DMS114 treated with DMSO at 0.1 percent for 48 hours (cell line): ENCODE measurements around the gene DTX1.
"Not testable (repeated sequence)": the region's sequence is repeated elsewhere in the genome, so short reads cannot be mapped to it uniquely, and the experiment has no call there.

Experiments used
- DNase-seq: peaks from one replicate; lab custom pipeline; 2025; ENCODE audit not compliant: unreplicated experiment; lab: John Stamatoyannopoulos, UW

DTX1 gene

DNA sequence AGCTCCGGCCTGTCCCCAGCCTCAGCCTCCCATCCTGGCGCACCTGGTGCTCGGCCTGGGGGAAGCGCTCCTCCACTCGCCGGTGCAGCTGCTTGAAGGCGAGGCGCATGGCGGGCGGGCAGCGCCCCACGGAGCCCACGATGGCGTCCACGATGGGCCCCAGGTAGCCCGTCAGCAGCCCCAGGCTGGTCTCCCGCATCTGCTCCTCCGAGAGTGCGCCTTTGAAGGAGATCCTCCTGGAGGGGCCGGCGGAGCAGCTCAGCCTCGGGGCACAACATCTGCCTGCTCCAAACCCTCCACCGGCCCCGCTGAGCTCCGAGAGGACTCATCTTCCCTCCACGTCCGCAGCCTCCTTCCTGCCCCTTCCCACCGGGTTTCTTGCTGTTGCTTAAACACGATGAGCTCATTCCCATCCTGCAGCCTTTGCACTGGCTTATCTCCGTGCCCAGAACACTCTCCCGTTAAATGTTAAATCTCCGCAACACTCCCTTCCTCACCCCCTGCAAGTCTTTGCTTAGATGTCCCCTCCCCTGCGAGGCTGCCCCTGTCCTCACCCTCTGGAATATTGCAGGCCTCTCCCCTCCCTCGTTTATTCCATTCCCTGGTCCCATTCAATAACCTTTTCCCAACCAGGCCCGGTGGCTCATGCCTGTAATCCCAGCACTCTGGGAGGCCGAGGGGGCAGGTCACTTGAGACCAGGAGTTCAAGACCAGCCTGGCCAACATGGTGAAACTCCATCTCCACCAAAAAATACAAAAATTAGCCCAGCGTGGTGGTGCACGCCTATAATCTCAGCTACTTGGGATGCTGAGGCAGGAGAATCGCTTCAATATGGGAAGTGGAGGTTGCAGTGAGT lies 55.7 kb downstream of the DTX1 start:
- DNase-seq: no peak

DNA sequence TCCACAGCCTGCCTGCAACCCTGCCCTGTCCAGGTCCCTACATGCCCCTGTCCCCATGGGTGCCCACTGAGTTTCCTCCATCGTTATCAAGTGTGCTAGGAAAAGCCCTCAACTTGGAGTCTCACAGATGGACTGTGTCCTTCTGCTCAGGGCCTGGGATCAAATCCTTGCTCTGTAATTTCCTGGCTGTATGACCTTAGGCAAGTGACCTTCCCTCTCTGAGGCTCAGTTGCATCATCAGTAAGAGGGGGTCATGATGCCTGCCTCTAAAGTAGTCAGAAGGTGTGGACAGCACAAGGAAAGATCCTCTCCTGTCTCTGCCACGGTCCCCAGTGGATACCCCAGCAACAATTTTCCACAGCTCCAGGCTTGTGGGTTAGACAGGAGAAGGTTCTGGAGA lies 56.9 kb downstream of the DTX1 start:
- DNase-seq: no peak

DNA sequence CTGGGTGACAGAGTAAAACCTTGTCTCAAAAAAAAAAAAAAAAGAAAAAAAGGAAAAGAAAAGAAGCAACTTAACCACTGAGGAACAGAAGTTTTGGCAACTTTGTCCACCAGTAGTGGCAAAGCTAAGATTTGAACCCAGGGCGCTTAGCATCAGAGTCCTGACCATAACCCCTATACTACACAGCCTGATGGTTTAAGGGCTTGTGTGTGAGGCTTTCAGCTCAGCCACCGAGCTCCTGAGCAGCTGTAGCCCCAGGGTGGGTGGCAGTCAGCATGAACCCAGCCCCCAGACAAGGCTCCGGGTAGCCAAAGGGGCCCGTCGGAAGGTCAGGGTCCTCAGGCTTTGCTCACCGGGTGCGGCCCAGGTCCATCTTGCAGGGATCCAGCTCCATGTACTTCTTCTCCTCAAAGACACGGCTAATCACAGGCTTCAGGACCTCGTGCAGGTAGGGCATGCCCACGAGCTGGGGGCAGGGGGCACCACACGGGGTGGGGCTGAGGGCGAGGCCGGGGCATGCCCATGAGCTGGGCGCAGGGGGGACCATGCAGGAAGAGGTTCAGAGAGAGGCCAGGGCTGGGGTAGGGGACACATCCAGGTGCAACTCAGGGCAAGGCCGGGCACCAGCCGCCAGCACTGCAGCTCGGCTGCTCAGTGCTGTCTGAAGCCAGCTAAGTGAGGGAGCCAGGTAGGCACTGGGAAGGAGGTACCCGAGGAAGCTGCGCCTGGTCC lies 58.1 kb downstream of the DTX1 start:
- DNase-seq: no peak

DNA sequence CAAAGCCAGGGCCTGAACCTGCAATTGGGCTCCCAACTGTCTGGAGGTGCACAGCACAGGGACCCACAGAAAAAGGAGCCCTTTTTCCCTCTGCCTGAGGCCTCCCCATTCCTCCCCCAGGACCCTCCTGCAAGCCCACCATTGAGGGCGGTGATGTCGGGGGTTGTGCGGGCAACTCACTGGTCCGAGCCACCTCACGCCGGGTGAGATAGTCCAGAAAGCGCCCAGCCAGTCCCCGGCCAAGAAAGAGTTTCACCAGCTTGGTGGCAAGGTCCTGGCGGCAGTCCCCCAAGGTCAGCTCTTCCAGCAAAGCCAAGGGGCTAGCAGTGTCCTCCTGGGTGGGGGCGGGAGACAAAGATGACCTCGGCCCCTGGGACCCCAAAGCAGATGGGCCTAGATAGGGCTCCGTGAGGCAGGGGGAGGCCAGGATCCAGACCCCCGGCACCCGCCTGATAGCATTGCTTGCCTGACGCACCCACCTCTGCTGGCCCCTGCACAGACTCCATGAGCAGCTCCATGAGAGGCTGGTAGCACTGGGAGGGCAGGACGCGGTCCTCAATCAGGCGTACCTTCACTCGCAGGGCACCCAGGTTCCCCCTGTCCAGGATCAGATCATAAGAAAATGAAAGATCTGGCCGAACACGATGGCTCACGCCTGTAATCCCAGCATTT lies 59.1 kb downstream of the DTX1 start:
- DNase-seq: no peak

DNA sequence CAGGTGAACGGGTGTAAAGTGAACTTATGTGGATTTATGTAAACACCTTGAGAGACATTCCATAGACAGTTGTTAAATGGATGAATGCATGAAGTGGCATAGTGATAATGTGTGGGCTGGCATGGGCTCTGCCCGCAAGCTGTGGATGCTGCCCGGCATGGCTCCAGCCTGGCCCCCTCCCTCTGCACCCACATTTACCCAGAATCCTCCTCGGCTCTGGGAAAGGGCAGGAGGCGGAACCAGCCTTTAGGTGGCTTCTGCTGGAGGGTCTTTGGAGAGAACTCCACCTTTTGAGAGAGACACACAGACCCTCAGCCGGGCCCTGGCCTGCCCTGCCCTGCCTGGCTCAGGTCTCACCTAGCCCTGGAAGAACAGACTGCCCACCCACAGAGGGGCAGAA lies 60.3 kb downstream of the DTX1 start:
- DNase-seq: no peak

DNA sequence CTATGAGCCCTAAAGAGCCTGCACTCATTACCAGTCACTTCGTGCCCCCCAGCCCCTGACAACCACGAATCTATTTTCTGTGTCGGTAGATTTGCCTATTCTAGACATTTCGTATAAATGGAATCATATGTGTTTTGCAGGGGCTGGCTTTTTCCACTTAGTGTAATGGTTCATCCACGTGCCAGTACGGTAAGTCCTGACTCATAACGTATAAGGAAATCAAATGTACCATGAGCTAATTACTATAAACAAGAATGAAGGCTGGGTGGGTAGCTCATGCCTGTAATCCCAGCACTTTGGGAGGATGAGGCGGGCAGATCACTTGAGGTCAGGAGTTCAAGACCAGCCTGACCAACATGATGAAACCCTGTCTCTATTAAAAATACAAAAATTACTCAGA lies 61.2 kb downstream of the DTX1 start:
- not testable (repeated sequence) for DNase-seq

DNA sequence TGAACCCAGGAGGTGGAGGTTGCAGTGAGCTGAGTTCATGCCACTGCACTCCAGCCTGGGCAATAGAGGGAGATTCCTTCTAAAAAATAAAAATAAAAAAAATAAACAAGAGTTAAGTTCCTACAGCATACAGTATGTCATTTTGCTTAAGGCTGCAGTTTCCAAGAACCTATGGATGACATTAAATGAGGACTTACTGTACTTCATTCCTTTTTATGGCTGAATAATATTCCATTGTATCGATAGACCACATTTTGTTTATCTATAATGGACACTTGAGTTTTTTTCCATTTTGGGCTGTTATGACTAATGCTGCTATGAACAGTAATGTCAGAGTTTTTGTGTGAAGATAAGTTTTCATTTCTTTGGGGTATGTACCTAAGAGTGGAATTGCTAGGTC lies 61.6 kb downstream of the DTX1 start:
- no peak for DNase-seq

DNA sequence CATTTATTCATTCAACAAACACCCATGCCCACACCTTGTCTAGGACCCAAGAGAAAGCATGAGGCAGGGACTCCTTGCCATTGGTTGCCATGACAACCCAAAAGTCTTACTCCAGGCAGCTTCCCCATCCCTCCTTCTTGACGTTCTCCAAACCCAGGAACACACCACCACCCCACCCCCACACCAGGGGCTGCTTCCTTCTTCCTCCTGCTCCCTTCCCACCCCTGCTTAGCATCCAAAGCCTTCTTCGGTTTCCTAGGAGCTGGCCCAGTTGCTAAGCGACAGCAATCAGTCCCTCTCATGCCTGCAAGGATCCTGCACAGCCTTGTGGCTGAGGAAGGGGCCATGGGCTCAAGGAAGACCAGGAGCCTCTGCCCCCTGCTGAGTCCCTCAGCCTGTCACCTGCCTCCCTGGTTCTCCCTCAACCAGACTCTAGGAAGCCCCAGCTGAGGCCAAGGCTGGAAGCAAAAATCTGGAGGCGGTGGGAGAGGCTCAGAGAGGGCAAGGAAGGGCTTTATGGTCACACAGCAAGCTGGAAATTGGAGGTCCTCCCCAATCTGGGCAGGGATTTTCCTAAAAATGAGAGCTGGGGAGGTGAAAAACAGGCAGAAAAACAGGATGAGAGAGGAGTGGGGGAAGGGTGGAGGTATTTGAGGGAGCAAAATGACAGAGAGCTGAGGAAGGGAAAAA lies 63.6 kb downstream of the DTX1 start:
- no peak for DNase-seq

DNA sequence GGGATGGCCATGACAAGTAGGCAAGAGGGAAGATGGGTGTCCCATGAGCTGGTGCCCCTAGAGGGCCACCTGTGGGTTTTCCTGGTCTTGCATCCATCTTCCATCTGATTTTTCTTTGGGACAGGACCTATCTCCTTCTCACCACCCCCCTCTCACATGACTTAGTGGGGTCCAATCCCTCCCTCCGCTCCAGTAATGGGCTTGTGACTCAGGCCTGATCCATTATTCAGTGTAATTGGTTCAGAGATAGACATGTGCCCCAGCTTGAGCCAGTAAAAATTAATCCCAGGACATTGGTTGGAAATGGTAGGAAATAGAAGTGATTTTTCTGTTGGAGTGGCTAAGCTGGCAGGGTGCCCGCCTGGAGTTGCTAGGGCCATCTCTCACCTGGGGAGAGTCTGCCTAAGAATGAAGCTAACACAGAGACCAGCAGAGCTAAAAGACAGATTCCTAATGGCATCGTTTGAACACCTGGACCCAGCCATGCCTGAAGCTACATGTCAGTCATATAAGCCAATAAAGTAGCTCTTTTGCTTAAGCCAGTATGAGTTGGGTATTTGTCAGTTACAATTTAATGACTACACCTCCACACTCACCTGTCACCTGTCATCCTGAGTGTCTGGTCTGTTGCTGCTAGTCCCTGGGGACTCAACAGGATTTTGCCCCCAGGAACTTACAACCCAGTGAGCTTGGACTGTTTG lies 64.3 kb downstream of the DTX1 start:
- no peak for DNase-seq

DNA sequence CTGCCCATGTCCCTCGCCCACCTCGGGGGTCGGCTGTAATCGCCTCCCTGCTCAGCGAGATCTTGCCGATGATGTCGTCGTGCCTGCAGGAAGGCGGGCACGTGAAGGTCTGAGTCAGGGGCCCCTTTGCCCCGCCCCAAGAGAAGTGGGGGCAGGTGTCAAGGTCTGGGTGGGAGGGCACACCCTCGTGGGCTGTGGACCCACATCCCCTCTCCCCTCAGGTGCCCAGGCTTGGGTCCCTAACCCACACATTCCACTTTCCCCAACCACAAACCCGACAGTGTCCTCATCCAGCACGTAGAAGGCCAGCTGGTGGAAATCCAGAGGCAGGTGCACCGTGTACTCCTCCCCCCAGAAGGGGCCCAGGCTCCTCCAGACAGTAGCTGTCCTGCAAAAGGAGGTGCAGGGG lies 71.3 kb downstream of the DTX1 start:
- no peak for DNase-seq

DNA sequence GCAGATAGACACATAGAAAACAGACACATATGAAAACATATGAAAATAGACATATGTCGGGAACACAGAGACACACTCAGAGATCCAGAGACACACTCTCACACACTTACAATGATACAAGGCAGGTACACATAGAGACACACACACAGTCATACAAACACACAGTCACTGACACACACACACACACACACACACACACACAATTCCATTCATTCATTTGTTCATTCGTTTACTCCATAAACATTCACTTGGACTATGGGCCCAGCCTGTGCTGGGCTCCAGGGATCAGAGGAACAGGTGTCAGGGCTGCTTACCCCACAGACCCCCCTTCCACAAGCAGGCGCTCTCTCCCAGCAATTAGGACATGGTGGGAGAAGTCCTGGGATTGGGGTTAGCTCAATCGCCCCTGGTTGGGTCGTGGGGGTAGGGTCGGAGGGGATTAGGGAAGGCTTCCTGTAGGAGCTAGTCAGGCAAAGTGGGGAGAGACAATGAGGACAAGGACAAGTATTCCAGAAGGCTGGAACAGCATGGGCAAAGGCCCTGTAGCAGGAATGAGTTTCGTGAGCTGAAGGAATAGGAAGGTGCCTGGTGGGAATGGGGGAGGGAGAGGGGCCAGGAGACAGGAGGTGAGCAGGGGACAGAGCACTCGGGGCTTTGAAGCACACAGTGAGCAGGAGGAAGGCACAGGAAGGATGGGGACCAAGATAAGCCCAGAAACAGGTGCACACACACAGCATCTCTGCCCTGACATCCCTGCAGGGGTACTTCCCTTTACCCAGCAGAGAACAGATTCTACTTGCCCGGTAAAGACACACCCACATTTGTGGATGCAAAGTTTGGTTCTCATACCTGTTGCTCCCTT lies 72.5 kb downstream of the DTX1 start:
- no peak for DNase-seq

DNA sequence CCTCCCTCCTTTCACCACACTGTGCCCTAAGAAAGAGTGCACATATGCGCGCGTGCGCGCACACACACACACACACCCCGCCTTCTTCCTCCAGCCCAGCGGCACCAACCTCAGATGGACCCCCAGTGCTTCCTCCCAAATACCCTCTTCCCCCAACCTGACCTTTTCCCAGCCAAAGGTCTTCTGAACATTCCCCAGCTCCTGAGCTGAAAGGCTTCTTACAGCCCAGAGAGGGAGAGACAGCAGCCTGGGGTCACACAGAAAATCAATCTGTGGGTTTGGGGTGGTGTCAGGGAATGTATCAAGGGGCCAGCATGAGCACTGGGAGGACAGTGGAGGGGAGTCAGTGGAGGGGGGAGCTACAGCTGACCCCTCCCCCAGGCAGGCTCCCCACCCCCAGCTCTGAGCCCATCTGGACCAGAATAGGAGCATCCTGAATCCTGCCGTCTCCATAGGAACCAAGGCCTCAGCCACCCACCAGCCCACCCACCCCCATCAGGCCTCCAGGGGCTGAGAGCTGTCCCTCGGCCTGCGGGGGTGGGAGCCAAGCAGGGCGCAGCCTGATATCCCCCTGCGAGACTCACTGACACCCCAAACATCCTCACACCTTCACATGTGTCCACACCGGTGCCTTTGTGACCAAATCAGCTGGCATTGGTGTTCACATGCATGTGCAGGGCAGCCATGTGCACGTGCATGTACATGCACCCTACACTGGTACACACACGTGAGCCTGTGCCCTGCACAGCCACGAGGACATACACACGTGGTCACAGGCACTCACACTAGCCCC lies 73.3 kb downstream of the DTX1 start:
- no peak for DNase-seq

DNA sequence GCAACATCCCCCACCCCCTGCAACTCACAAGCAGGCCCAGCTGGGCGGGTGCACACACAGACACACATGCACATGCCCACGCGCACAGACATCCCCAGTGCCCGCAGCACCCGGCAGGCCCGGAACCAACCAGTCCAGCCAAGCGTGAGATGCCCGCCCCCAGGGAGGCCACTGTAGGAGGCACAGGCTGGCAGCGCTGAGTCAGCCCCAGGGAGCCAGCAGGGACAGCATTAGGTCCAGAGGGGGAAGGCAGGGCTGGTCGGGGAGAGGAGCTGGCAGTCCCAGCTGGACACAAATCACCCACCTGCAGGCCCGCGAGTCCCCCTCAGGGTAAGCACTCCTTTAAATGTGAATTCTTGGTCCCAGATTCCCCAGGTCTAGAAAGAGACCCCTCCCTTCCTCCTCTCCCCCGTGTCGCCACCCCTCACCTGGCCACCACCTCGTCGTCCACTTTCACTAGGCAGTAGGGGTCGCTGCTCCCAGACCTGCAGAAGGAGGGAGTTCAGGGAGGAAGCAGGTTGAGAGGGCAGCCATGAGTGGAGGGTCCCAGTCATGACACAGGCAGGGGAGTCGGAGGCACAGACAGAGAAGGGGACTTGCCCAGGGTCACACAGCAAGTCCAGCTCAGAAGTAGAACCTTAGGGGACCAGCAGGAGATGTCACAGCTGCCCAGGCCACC lies 74.1 kb downstream of the DTX1 start:
- no peak for DNase-seq

DNA sequence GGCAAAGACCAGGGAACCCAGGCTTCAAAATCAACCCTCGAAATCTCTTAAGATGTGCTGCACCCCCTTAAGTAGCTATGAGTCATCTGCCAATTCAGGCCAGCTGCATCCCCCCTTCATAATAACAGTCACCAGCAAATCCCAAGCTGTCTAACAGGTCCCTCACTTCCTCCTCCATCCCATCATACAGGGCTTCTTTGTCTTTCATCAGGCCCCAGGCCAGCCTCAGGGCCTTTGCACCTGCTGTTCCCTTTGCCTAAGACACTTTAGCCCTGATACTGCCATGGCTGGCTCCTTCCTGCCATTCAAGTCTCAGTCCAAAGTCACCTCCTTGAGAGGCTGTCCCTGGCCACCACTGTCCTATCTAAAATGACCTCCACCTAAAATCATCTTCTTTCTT lies 75.0 kb downstream of the DTX1 start:
- DNase-seq: no peak

DNA sequence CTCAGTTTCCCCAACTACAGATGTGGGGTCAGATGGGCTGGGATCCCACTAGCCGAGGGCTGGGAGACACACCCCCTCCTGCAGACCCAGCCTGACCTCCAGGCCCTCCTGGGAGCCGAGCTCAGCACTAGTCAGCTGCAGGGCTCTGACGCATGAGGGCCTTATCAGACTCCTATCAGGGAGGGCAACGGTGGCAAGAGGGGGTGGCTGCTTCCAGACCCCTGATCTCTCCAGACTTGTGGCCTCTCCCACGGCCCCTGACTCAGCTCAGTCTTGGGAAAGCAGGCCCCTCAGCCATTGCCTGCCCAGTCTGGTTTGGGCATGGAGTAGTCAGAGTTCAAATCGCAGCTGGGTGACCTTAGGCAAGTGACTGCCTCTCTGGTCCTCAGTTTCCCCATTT lies 76.5 kb downstream of the DTX1 start:
- DNase-seq: no peak

DNA sequence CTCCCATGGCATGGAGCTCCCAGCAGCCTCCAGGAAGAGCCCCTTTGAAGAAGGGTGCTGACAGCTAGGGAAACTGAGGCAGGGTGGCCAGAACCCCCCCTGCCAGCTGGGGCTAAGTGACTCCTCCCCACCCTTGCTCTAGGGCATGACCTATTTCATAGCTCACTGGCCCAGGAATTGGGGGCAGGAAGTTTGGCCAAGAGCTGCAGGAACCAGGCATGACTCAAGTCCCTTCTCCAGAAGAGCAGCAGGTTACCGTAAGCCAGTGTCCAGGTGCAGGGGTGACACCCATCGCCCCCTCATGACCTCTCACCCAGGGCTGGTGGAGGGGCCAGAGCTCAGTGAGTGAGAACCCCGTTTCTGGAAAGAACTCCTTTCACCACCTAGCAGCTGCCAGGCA lies 77.1 kb downstream of the DTX1 start:
- no peak for DNase-seq

DNA sequence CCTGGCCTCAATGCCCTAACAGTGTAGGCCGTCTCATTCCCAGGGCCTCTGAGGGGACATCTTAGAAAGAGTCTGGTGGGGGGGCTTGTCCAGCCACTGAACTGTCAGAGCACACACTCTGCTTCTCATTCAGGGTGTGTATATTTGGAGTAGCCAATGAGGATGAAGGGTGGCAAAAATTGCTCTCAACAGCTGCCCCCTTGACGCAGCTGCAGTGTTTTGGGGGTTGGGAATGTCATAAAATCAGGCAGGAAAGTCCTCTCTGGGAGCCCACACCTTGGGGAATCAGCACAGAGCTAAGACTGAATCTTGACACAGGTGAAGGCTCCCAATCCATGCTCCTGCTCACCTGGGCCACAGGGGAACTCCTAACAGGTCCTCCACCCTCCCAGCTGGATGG lies 77.5 kb downstream of the DTX1 start:
- no peak for DNase-seq

DNA sequence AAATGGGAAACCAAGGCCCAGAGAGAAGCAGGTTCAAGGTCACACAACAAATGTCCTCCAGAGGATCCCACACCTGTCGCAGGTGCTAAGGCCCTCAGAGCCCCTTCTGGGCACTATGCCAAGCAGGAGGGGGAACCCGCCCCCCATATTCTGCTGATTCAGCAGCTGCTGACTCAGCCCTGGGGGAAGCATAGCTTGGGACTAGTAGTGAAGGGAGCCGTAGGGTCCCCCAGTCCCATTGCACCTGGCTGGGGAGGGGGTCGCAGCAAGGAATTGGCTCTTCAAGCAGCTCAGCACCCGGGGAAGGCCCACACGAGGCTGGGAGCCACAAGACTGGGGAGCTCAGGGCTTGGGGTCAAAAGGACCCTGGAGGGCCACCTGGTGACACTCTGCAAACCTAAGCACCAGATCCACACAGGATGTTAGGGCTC lies 78.0 kb downstream of the DTX1 start:
- DNase-seq: no peak
